PC-9 (cell line): ENCODE results near the gene GPR108. TPM values are rescaled to one million over a fixed set of nuclear protein-coding genes. Genes with fewer than 3 reads are reported as not detected.

Experiments used
- BruUV-seq: library from RNA; stranded (reverse); fragments of 400-500 nt; replicated peaks from 2 replicates; lab custom pipeline; 2021; lab: Mats Ljungman, UMichigan
- CTCF ChIA-PET: fragments of 300-600 bp; sonication (Branson Sonifier 250); formaldehyde crosslinking; loops from one replicate; lab custom pipeline; 2022; ENCODE audit warnings: antibody characterized with exemption; lab: Charles Lee
- POLR2A ChIA-PET: fragments of 300-600 bp; sonication (Branson Sonifier 250); formaldehyde crosslinking; loops from one replicate; lab custom pipeline; 2022; ENCODE audit warnings: antibody characterized with exemption; ENCODE audit not compliant: unreplicated experiment; lab: Charles Lee
- DNase-seq, 2 experiments: peaks; one replicate each; pipeline versions ENCODE4 v3.0.0 to v3.0.0-alpha.2; 2015 to 2022; ENCODE audit warnings: mixed read lengths in 1 of 2
- H2AFZ ChIP-seq: fragments of 200-600 bp; sonication (generic); 2 replicates; pipeline ENCODE4 v1.8.1; 2017; ENCODE audit warnings: antibody characterized with exemption
- H3F3A ChIP-seq: fragments of 200-600 bp; sonication (generic); 2 replicates; pipeline ENCODE4 v1.8.1; 2017; ENCODE audit warnings: antibody characterized with exemption, mild to moderate bottlenecking, low read depth; ENCODE audit not compliant: insufficient read depth
- H3K27ac ChIP-seq: fragments of 200-600 bp; sonication (generic); 2 replicates; pipeline ENCODE4 v1.6.1; 2016; ENCODE audit warnings: mixed run types
- H3K27me3 ChIP-seq: fragments of 200-600 bp; sonication (generic); 2 replicates; pipeline ENCODE4 v1.6.1; 2016; ENCODE audit warnings: low read depth, mixed run types; ENCODE audit not compliant: insufficient read depth
- H3K36me3 ChIP-seq: fragments of 200-600 bp; sonication (generic); 2 replicates; pipeline ENCODE4 v1.6.1; 2016; ENCODE audit warnings: low read depth, mixed run types
- H3K4me1 ChIP-seq: fragments of 200-600 bp; sonication (generic); replicated peaks from 2 replicates; pipeline ENCODE4 v1.6.1; 2016; ENCODE audit warnings: mixed run types; ENCODE audit not compliant: insufficient read depth
- H3K4me2 ChIP-seq: fragments of 200-600 bp; sonication (generic); 2 replicates; pipeline ENCODE4 v1.6.1; 2017; ENCODE audit warnings: mixed run types
- H3K4me3 ChIP-seq: fragments of 200-600 bp; sonication (generic); 2 replicates; pipeline ENCODE4 v1.6.1; 2016; ENCODE audit warnings: mixed run types
- H3K79me2 ChIP-seq: fragments of 200-600 bp; sonication (generic); 2 replicates; pipeline ENCODE4 v1.6.1; 2017; ENCODE audit warnings: low read depth, mixed run types
- H3K9me2 ChIP-seq: fragments of 200-600 bp; sonication (generic); 2 replicates; pipeline ENCODE4 v1.8.1; 2017; ENCODE audit warnings: mild to moderate bottlenecking; ENCODE audit not compliant: insufficient read depth
- H3K9me3 ChIP-seq: fragments of 200-600 bp; sonication (generic); 2 replicates; pipeline ENCODE4 v1.8.1; 2016; ENCODE audit warnings: low read depth; ENCODE audit not compliant: insufficient read depth
- H4K20me1 ChIP-seq: fragments of 200-600 bp; sonication (generic); 2 replicates; pipeline ENCODE4 v1.8.1; 2017; ENCODE audit not compliant: insufficient read depth
- EZH2 ChIP-seq: fragments of 200-600 bp; sonication (generic); IDR thresholded peaks from 2 replicates; pipeline ENCODE4 v1.8.0; 2017; ENCODE audit warnings: antibody characterized with exemption, low read depth
- intact Hi-C: fragments of 100-400 bp; cut with micrococcal nuclease; formaldehyde crosslinking; loops from one replicate; pipeline ENCODE4 v1.10.0; 2022; ENCODE audit not compliant: unreplicated experiment
- total RNA-seq: library from RNA; stranded (reverse); gene quantifications from 2 replicates; pipeline ENCODE4 v1.2.3, GENCODE V29; 2021
- TF ChIP-seq, protein P1 (sequence below): fragments of 200-600 bp; sonication (generic); conservative IDR thresholded peaks from 2 replicates; pipeline ENCODE4 v1.6.1; 2017; ENCODE audit warnings: mixed run types, antibody characterized with exemption, mild to moderate bottlenecking, moderate library complexity

The GPR108 gene
- total RNA-seq, 1 experiment from 2014 or later = 66.8 TPM

- CTCF ChIA-PET = no interaction called here
- Histone ChIP-seq H2AFZ (no peak overlapping the region), H3K27ac (no peak overlapping the region), H3K4me1 (peaks cover 5% of the 10 kb centered on the region), H3F3A (peaks cover 6% of the 10 kb centered on the region; the same call in 1 of the 2 replicates), H4K20me1 (no peaks in the 10 kb centered on the region), H3K27me3 (no peaks in the 10 kb centered on the region), H3K9me2 (no peaks in the 10 kb centered on the region), H3K79me2 (no peaks in the 10 kb centered on the region), H3K4me3 (no peak overlapping the region), H3K9me3 (no peaks in the 10 kb centered on the region), H3K36me3 (no peaks in the 10 kb centered on the region), H3K4me2 (no peak overlapping the region)
- intact Hi-C loops = no loop called here
- no TSS peak for BruUV-seq
- no peak for TF ChIP-seq EZH2
- TF ChIP-seq, protein P1, sequence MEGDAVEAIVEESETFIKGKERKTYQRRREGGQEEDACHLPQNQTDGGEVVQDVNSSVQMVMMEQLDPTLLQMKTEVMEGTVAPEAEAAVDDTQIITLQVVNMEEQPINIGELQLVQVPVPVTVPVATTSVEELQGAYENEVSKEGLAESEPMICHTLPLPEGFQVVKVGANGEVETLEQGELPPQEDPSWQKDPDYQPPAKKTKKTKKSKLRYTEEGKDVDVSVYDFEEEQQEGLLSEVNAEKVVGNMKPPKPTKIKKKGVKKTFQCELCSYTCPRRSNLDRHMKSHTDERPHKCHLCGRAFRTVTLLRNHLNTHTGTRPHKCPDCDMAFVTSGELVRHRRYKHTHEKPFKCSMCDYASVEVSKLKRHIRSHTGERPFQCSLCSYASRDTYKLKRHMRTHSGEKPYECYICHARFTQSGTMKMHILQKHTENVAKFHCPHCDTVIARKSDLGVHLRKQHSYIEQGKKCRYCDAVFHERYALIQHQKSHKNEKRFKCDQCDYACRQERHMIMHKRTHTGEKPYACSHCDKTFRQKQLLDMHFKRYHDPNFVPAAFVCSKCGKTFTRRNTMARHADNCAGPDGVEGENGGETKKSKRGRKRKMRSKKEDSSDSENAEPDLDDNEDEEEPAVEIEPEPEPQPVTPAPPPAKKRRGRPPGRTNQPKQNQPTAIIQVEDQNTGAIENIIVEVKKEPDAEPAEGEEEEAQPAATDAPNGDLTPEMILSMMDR = no peak
- DNase-seq = no peak
- POLR2A ChIA-PET = no interaction called here
Observed at GRCh38 chr19:6728346-6728745, 9.0 kb downstream of the GPR108 start.

DNA sequence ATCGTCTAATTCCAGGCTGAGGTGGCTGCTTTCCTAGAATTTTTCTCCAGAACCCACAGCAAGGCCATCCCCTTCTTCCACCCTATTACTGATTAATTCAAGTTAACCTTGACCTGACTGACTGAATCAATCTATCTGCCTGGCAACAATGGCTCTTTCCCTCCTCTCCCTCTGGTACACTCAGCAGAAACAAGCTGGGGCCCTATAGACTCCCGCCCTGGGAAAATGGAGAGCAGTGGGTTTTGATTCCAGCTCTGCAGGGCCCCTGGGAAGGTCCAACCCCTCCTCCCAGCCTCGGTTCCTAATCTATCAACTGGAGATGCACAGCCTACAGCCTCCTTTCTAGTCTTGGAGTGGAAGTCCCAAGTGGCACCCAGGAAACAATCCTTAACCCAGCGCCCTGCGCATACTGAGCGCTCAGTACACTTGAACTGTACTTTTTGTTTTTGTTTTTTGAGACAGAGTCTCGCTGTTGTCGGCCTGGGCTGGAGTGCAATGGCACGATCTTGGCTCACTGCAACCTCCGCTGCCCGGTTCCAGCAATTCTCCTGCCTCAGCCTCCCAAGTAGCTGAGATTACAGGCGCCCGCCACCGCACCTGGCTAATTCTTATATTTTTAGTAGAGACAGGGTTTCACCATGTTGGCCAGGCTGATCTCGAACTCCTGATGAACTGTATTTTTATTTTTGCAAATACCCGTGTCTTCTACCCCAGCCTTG lies 11.7 kb downstream of the GPR108 start:
- Histone ChIP-seq H3K9me3 (no peaks in the 10 kb centered on the region), H3K9me2 (no peaks in the 10 kb centered on the region), H3K4me1 (peaks cover 32% of the 10 kb centered on the region), H4K20me1 (no peaks in the 10 kb centered on the region), H3K27ac (no peak overlapping the region), H3K79me2 (no peaks in the 10 kb centered on the region), H3K36me3 (no peaks in the 10 kb centered on the region), H3F3A (peaks cover 22% of the 10 kb centered on the region), H3K4me2 (no peak overlapping the region), H2AFZ (no peak overlapping the region), H3K27me3 (no peaks in the 10 kb centered on the region), H3K4me3 (no peak overlapping the region)
- ChIA-PET POLR2A (no interaction called here), CTCF (no interaction called here)
- intact Hi-C loops = no loop called here
- no peak for TF ChIP-seq EZH2
- TF ChIP-seq, protein P1 = no peak
- BruUV-seq = no TSS peak
- no peak for DNase-seq

DNA sequence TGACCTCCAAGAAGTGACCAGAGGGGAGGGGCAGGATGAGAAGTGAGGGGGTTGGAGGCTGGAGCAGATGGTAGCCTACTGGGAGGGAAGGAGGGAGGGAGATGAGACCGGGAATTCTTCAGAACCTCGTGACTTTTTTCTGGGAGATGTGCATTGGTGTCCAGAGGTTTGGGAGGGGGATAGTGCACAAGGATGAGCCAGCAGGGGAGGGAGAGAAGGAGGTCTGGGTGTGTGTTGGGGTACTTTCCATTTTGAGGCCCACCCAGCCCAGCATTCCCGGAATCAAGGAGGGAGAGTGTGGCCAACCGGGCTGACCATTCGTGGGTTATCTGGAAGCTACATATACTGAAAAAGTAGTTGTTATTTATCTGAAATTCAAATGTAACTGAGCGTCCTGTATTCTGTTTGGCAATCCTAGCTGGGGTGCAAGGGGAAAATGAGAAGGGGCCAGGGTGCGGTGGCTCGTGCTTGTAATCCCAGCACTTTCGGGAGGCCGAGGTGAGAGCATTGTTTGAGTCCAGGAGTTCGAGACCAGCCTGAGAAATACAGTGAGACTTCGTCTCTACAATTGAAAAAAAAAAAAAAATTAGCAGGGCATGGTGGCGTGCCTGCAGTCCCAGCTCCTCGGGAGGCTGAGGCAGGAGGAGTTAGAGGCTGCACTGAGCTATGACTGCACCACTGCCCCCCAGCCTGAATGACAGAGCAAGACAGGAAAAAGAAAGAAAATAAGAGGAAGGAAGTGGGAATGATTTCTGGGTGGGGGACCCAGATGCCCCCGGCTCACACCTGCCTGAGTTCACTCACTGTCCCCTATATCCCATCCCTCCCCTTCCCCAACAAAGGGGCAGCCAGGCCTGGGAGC lies 12.5 kb downstream of the GPR108 start:
- intact Hi-C loops = no loop called here
- Histone ChIP-seq H3K27me3 (no peaks in the 10 kb centered on the region), H3K4me2 (no peak overlapping the region), H3K79me2 (peaks cover 6% of the 10 kb centered on the region), H3K9me2 (no peaks in the 10 kb centered on the region), H3K4me1 (peaks cover 39% of the 10 kb centered on the region), H4K20me1 (no peaks in the 10 kb centered on the region), H3K36me3 (no peaks in the 10 kb centered on the region), H3K27ac (no peak overlapping the region), H3K9me3 (no peaks in the 10 kb centered on the region), H2AFZ (no peak overlapping the region), H3F3A (peaks cover 22% of the 10 kb centered on the region), H3K4me3 (no peak overlapping the region)
- POLR2A ChIA-PET = no interaction called here
- BruUV-seq = no TSS peak
- no peak for DNase-seq
- TF ChIP-seq, protein P1 = no peak
- no peak for TF ChIP-seq EZH2
- CTCF ChIA-PET = interaction anchor here (0.6 kb wide), 1 partner anchor 16 kb away, joined by 10 read pairs; no protein-coding TSS in a partner anchor
